ENCODE measurements around the gene RHO.
"Not testable (repeated sequence)": the region's sequence is repeated elsewhere in the genome, so short reads cannot be mapped to it uniquely, and the experiment has no call there.

The RHO gene

GRCh38 chr3:129487183-129487867 is 41.1 kb upstream of the RHO start:
- no peak for ATAC-seq (ENCODE audit: insufficient read depth, low read depth)
- Histone ChIP-seq H3K9ac (ENCODE audit: low read depth, low read length) (no peak overlapping the region), H2AFZ (ENCODE audit: low read depth, low read length) (no peak overlapping the region), H3K36me3 (ENCODE audit: insufficient read depth, low read length) (peaks cover 43% of the 10 kb centered on the region), H3K4me1 (ENCODE audit: insufficient read depth, low read length) (no peaks in the 10 kb centered on the region), H3K79me2 (ENCODE audit: insufficient read depth, low read length) (no peaks in the 10 kb centered on the region), H3K27ac (ENCODE audit: low read length) (no peak overlapping the region), H4K20me1 (ENCODE audit: insufficient read depth, low read length) (no peaks in the 10 kb centered on the region), H3K4me3 (ENCODE audit: low read depth in 1 of 2, low read length in 2 of 2) (no peak overlapping the region), H3K9me3 (ENCODE audit: insufficient read depth, low read length, severe bottlenecking) (no peaks in the 10 kb centered on the region), H3K27me3 (ENCODE audit: insufficient read depth, low read length, poor library complexity) (no peaks in the 10 kb centered on the region), H3K4me2 (ENCODE audit: insufficient read depth, low read length) (no peak overlapping the region)
- DNase-seq = no peak
- TF ChIP-seq, protein P1, sequence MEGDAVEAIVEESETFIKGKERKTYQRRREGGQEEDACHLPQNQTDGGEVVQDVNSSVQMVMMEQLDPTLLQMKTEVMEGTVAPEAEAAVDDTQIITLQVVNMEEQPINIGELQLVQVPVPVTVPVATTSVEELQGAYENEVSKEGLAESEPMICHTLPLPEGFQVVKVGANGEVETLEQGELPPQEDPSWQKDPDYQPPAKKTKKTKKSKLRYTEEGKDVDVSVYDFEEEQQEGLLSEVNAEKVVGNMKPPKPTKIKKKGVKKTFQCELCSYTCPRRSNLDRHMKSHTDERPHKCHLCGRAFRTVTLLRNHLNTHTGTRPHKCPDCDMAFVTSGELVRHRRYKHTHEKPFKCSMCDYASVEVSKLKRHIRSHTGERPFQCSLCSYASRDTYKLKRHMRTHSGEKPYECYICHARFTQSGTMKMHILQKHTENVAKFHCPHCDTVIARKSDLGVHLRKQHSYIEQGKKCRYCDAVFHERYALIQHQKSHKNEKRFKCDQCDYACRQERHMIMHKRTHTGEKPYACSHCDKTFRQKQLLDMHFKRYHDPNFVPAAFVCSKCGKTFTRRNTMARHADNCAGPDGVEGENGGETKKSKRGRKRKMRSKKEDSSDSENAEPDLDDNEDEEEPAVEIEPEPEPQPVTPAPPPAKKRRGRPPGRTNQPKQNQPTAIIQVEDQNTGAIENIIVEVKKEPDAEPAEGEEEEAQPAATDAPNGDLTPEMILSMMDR (IDR thresholded peaks at IDR 0.05; ENCODE audit: borderline replicate concordance, extremely low read depth, low read length, poor library complexity, severe bottlenecking) = no peak
- no peak for TF ChIP-seq EZH2 (IDR thresholded peaks at IDR 0.05; ENCODE audit: borderline replicate concordance, low read depth, low read length, severe bottlenecking)

- ATAC-seq (ENCODE audit: insufficient read depth, low read depth); H3K9ac ChIP-seq (ENCODE audit: low read depth, low read length); H3K4me1 ChIP-seq (ENCODE audit: insufficient read depth, low read length); H3K27me3 ChIP-seq (ENCODE audit: insufficient read depth, low read length, poor library complexity); DNase-seq; H4K20me1 ChIP-seq (ENCODE audit: insufficient read depth, low read length); H3K4me3 ChIP-seq (ENCODE audit: low read depth in 1 of 2, low read length in 2 of 2); H3K9me3 ChIP-seq (ENCODE audit: insufficient read depth, low read length, severe bottlenecking); H3K4me2 ChIP-seq (ENCODE audit: insufficient read depth, low read length); H3K79me2 ChIP-seq (ENCODE audit: insufficient read depth, low read length); H2AFZ ChIP-seq (ENCODE audit: low read depth, low read length); H3K27ac ChIP-seq (ENCODE audit: low read length): not testable (repeated sequence)
- H3K36me3 ChIP-seq (ENCODE audit: insufficient read depth, low read length) = peaks cover 42% of the 10 kb centered on the region
Measured at GRCh38 chr3:129487868-129488335, 40.5 kb upstream of the RHO start.

- peaks cover 36% of the 10 kb centered on the region for H3K36me3 ChIP-seq (ENCODE audit: insufficient read depth, low read length)
- not testable (repeated sequence) for H3K27me3 ChIP-seq (ENCODE audit: insufficient read depth, low read length, poor library complexity); ATAC-seq (ENCODE audit: insufficient read depth, low read depth); H3K4me1 ChIP-seq (ENCODE audit: insufficient read depth, low read length); H3K27ac ChIP-seq (ENCODE audit: low read length); H3K9me3 ChIP-seq (ENCODE audit: insufficient read depth, low read length, severe bottlenecking); H3K4me3 ChIP-seq (ENCODE audit: low read depth in 1 of 2, low read length in 2 of 2); H4K20me1 ChIP-seq (ENCODE audit: insufficient read depth, low read length); H3K79me2 ChIP-seq (ENCODE audit: insufficient read depth, low read length); H3K4me2 ChIP-seq (ENCODE audit: insufficient read depth, low read length); H3K9ac ChIP-seq (ENCODE audit: low read depth, low read length); H2AFZ ChIP-seq (ENCODE audit: low read depth, low read length); DNase-seq
Measured at GRCh38 chr3:129489258-129489657, 39.2 kb upstream of the RHO start.

- Histone ChIP-seq H3K36me3 (ENCODE audit: insufficient read depth, low read length) (peaks cover 30% of the 10 kb centered on the region), H4K20me1 (ENCODE audit: insufficient read depth, low read length) (no peaks in the 10 kb centered on the region), H3K27me3 (ENCODE audit: insufficient read depth, low read length, poor library complexity) (no peaks in the 10 kb centered on the region), H3K79me2 (ENCODE audit: insufficient read depth, low read length) (no peaks in the 10 kb centered on the region), H3K4me2 (ENCODE audit: insufficient read depth, low read length) (no peak overlapping the region), H3K9ac (ENCODE audit: low read depth, low read length) (no peak overlapping the region), H3K4me3 (ENCODE audit: low read depth in 1 of 2, low read length in 2 of 2) (no peak overlapping the region), H3K9me3 (ENCODE audit: insufficient read depth, low read length, severe bottlenecking) (no peaks in the 10 kb centered on the region), H3K27ac (ENCODE audit: low read length) (peak overlapping the region; percentile 50), H3K4me1 (ENCODE audit: insufficient read depth, low read length) (no peaks in the 10 kb centered on the region), H2AFZ (ENCODE audit: low read depth, low read length) (no peak overlapping the region)
- DNase-seq (peak; percentile 76), ATAC-seq (ENCODE audit: insufficient read depth, low read depth) (peak; percentile 99)
- no peak for TF ChIP-seq EZH2 (IDR thresholded peaks at IDR 0.05; ENCODE audit: borderline replicate concordance, low read depth, low read length, severe bottlenecking)
- TF ChIP-seq, protein P1 (IDR thresholded peaks at IDR 0.05; ENCODE audit: borderline replicate concordance, extremely low read depth, low read length, poor library complexity, severe bottlenecking) = peak; percentile 91
Measured at GRCh38 chr3:129490273-129490675, 38.2 kb upstream of the RHO start.

GRCh38 chr3:129491077-129491476 is 37.4 kb upstream of the RHO start:
- Histone ChIP-seq H3K27ac (ENCODE audit: low read length) (peak overlapping the region; percentile 50; the same call in 1 of the 2 replicates), H3K36me3 (ENCODE audit: insufficient read depth, low read length) (peaks cover 34% of the 10 kb centered on the region)
- H3K27me3 ChIP-seq (ENCODE audit: insufficient read depth, low read length, poor library complexity); H3K4me1 ChIP-seq (ENCODE audit: insufficient read depth, low read length); ATAC-seq (ENCODE audit: insufficient read depth, low read depth); H4K20me1 ChIP-seq (ENCODE audit: insufficient read depth, low read length); H3K9ac ChIP-seq (ENCODE audit: low read depth, low read length); H3K4me3 ChIP-seq (ENCODE audit: low read depth in 1 of 2, low read length in 2 of 2); H3K9me3 ChIP-seq (ENCODE audit: insufficient read depth, low read length, severe bottlenecking); H2AFZ ChIP-seq (ENCODE audit: low read depth, low read length); H3K4me2 ChIP-seq (ENCODE audit: insufficient read depth, low read length); H3K79me2 ChIP-seq (ENCODE audit: insufficient read depth, low read length); DNase-seq: not testable (repeated sequence)
